HEK293T (cell line): Measurements from ENCODE around the gene WASF2.
"Not testable (repeated sequence)": the region's sequence is repeated elsewhere in the genome, so short reads cannot be mapped to it uniquely, and the experiment has no call there.

Experiments used
- CTCF ChIA-PET: fragments of 350-600 bp; formaldehyde crosslinking; extraction: SDS; loops from one replicate; lab custom pipeline; 2021; ENCODE audit warnings: antibody characterized with exemption, inconsistent platforms; lab: Yijun Ruan, JAX
- POLR2A ChIA-PET: fragments of 350-600 bp; formaldehyde crosslinking; extraction: SDS; loops from one replicate; lab custom pipeline; 2020; ENCODE audit warnings: antibody characterized with exemption, inconsistent platforms; lab: Yijun Ruan, JAX
- DNase-seq: peaks from one replicate; pipeline ENCODE4 v3.0.0; 2012; ENCODE audit warnings: mixed read lengths; ENCODE audit errors: extremely low spot score
- ARNT ChIP-seq: fragments of 450-650 bp; IDR thresholded peaks from 2 replicates; pipeline ENCODE4 v1.6.1; 2017; ENCODE audit warnings: mild to moderate bottlenecking
- BHLHE40 ChIP-seq: fragments of 450-650 bp; IDR thresholded peaks from 2 replicates; pipeline ENCODE4 v1.6.1; 2016; ENCODE audit warnings: mild to moderate bottlenecking, moderate library complexity, borderline replicate concordance
- CTBP1 ChIP-seq: fragments of 450-650 bp; IDR thresholded peaks from 2 replicates; pipeline ENCODE4 v1.6.1; 2016; ENCODE audit warnings: borderline replicate concordance
- ELF4 ChIP-seq: fragments of 450-650 bp; IDR thresholded peaks from 2 replicates; pipeline ENCODE4 v1.6.1; 2017; ENCODE audit warnings: antibody characterized with exemption
- FOXA1 ChIP-seq: fragments of 450-650 bp; IDR thresholded peaks from 2 replicates; pipeline ENCODE4 v1.6.1; 2016; ENCODE audit warnings: mild to moderate bottlenecking
- FOXK2 ChIP-seq: fragments of 450-650 bp; IDR thresholded peaks from 2 replicates; pipeline ENCODE4 v1.6.1; 2016; ENCODE audit warnings: mild to moderate bottlenecking
- FOXM1 ChIP-seq: fragments of 450-650 bp; IDR thresholded peaks from 2 replicates; pipeline ENCODE4 v1.6.1; 2017; ENCODE audit warnings: mild to moderate bottlenecking, borderline replicate concordance
- HDGF ChIP-seq: fragments of 450-650 bp; IDR thresholded peaks from 2 replicates; pipeline ENCODE4 v1.6.1; 2017; ENCODE audit warnings: antibody characterized with exemption, borderline replicate concordance
- L3MBTL2 ChIP-seq: fragments of 450-650 bp; conservative IDR thresholded peaks from 2 replicates; pipeline ENCODE4 v1.6.1; 2016; ENCODE audit warnings: mild to moderate bottlenecking
- LEF1 ChIP-seq: fragments of 450-650 bp; IDR thresholded peaks from 2 replicates; pipeline ENCODE4 v1.6.1; 2017; ENCODE audit warnings: mild to moderate bottlenecking, borderline replicate concordance
- NFRKB ChIP-seq: fragments of 450-650 bp; IDR thresholded peaks from 2 replicates; pipeline ENCODE4 v1.6.1; 2016; ENCODE audit warnings: mild to moderate bottlenecking, moderate library complexity
- PKNOX1 ChIP-seq: fragments of 450-650 bp; IDR thresholded peaks from 2 replicates; pipeline ENCODE4 v1.6.1; 2016
- SP1 ChIP-seq: fragments of 450-650 bp; IDR thresholded peaks from 2 replicates; pipeline ENCODE4 v1.6.1; 2017
- SUZ12 ChIP-seq: fragments of 450-650 bp; IDR thresholded peaks from 2 replicates; pipeline ENCODE4 v1.6.1; 2016; ENCODE audit warnings: mild to moderate bottlenecking
- TARDBP ChIP-seq: fragments of 450-650 bp; IDR thresholded peaks from 2 replicates; pipeline ENCODE4 v1.6.1; 2016
- ZNF384 ChIP-seq: fragments of 450-650 bp; IDR thresholded peaks from 2 replicates; pipeline ENCODE4 v1.6.1; 2016

Gene WASF2

GRCh38 chr1:27412502-27412901 lies 77.5 kb downstream of the WASF2 start:
- CTCF ChIA-PET = no interaction called here
- POLR2A ChIA-PET = no interaction called here
- DNase-seq = no peak
- TF ChIP-seq FOXA1 (no peak), ELF4 (no peak), LEF1 (no peak), SP1 (no peak), FOXK2 (no peak), HDGF (no peak), TARDBP (no peak), BHLHE40 (no peak)

- no peak for DNase-seq
- TF ChIP-seq ARNT (no peak), HDGF (no peak), FOXK2 (no peak), PKNOX1 (no peak), NFRKB (no peak), LEF1 (no peak), L3MBTL2 (no peak), BHLHE40 (no peak), ZNF384 (no peak), FOXA1 (no peak), SUZ12 (no peak)
- ChIA-PET CTCF (no interaction called here), POLR2A (interaction anchor here (1.2 kb wide), 1 partner anchor 80 kb away, joined by 5 read pairs; the partner anchor contains the start of gene WASF2)
Measured at GRCh38 chr1:27410709-27411108, 79.3 kb downstream of the WASF2 start.

DNA sequence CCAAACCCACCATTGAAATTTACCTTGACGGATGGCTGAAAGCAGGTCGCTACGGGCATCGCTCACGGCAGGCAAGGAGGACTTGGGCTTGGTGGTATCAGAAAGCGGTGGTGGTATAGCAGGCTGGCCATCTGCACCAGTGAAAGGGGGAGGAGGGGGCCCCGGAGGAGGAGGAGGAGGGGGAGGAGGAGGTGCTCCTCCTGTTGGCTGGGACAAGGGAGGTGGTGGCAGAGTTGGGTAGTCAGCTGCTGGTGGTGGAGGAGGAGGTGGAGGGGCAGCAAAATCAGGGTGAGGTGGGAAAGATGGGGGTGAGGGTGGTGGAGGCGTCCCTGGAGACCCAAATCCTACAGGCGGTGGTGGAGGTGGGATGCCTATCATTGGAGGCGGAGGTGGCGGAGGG lies 80.3 kb downstream of the WASF2 start:
- TF ChIP-seq L3MBTL2 = no peak
- no peak for DNase-seq
- POLR2A ChIA-PET = no interaction called here
- CTCF ChIA-PET = no interaction called here

DNA sequence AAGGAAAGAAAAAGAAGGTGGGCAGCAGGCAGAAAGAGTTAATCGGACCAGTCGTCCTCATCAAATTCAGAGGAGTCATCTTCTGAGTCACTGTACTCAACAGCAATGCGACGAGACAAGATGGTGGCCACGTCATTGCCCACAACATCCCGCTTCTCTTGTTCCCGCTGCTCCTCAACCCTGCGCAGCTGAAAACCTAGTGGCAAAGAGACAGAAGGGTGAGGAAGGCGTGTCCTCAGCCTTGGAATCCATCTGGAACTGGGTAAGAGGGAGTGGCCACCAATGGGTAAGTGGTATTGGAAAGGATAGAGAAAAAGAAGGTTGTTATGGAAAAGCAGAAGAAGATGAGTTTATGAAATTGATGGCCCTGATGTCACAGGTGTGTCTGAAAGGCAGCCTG lies 81.8 kb downstream of the WASF2 start:
- ChIA-PET CTCF (no interaction called here), POLR2A (no interaction called here)
- DNase-seq = no peak
- TF ChIP-seq BHLHE40 (no peak), L3MBTL2 (no peak), FOXK2 (no peak), SP1 (no peak), NFRKB (no peak)

- POLR2A ChIA-PET, DNase-seq, CTCF ChIA-PET: not testable (repeated sequence)
Measured at GRCh38 chr1:27406791-27407190, 83.2 kb downstream of the WASF2 start.

DNA sequence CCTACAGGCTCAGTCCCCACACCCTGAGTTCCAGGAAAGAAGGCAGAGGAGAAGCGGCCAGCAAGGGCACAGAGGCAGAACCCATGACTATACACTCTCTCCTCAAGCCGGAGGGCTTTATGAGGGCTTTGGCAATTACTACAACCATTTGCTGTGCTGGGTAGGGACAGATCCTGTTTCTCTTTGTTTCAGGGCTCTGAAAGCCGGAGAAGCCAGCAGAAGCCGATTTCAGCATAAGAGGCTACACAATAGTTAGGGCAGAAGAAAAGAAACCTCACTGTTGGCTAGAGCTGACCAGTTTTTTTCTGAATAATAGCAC lies 83.6 kb downstream of the WASF2 start:
- ChIA-PET POLR2A (no interaction called here), CTCF (interaction anchor here (0.9 kb wide), 1 partner anchor 46 kb away, joined by 5 read pairs; no protein-coding TSS in a partner anchor)
- no peak for TF ChIP-seq FOXM1
- TF ChIP-seq SUZ12 = no peak
- TF ChIP-seq ZNF384 = no peak
- no peak for TF ChIP-seq LEF1
- no peak for TF ChIP-seq L3MBTL2
- no peak for TF ChIP-seq FOXA1
- no peak for TF ChIP-seq ELF4
- TF ChIP-seq BHLHE40 = no peak
- no peak for TF ChIP-seq CTBP1
- DNase-seq = no peak

DNA sequence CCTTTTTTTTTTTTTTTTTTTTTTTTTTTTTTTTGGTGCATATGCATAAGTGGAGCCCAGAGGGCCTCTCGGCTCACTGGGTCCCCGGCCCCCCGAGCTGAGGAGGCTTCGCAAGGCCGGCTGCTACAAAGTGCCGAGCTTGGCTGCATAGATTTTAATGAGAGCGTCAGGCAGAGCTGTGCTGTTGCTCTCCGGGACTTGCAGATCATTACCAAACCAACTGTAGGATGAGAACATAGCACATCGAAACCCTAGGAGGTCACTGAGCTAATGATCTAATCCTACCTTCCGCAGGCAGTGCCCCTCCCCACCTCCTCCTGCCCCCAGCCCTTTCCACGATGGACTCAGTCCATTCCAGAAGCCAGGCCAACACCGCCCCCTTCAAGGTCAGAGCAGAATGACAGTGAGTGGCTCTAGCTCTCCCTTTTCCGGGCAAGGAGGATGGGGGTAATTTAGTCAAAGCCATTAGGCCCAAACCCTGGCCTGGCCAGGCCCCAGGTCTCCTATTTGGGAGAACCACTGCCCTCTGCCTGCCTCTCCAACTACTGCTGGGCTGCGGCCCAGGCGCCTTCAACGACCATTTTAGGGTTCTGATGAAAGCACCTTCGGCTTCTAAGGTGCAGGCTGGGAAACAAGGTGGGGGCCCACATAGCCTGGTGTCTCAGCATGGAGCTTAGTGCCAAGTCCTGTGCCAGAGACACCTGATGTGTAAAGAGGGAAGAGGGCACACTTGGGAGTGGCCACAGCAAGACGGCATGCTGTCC lies 84.2 kb downstream of the WASF2 start:
- DNase-seq, POLR2A ChIA-PET: not testable (repeated sequence)
- CTCF ChIA-PET = interaction anchor here (0.9 to 1.5 kb wide), 4 partner anchors 22 to 199 kb away, joined by 3 to 5 read pairs (median 4); no protein-coding TSS in a partner anchor

DNA sequence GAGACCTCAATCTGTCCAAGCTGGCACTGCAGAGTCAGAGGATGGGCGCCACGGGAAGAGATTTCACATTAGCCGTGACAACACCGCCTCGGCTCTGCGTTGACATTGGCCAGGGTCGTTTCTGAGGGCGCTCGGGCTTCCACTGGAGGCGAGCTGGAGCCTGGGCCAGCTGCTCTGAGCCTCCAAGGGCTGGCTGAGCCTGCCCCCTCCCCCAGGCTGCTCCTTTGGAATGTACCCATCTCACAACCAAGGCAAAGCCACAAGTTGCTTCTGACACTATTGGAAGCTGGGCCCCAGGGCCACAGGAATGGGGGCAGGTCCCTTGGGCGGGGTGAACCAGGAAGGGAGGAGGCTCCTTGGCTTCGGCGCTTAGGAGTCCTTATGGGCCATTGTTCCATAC lies 84.9 kb downstream of the WASF2 start:
- POLR2A ChIA-PET = no interaction called here
- TF ChIP-seq TARDBP = no peak
- no peak for TF ChIP-seq FOXA1
- no peak for TF ChIP-seq FOXK2
- TF ChIP-seq BHLHE40 = no peak
- no peak for TF ChIP-seq CTBP1
- TF ChIP-seq ELF4 = no peak
- TF ChIP-seq LEF1 = no peak
- TF ChIP-seq NFRKB = no peak
- TF ChIP-seq ARNT = no peak
- no peak for TF ChIP-seq L3MBTL2
- no peak for TF ChIP-seq FOXM1
- no peak for TF ChIP-seq SP1
- no peak for TF ChIP-seq ZNF384
- TF ChIP-seq PKNOX1 = no peak
- TF ChIP-seq HDGF = no peak
- no peak for DNase-seq
- CTCF ChIA-PET = interaction anchor here (1.0 to 1.5 kb wide), 3 partner anchors 23 to 200 kb away, joined by 3 to 4 read pairs (median 3); no protein-coding TSS in a partner anchor
